CD4-positive, alpha-beta T cell treated with Interleukin-17A for 1 hour (primary cell): Measurements from ENCODE around the gene ROCK2.
"Not testable (repeated sequence)": the region's sequence is repeated elsewhere in the genome, so short reads cannot be mapped to it uniquely, and the experiment has no call there.

ENCODE experiments used
- DNase-seq: peaks from one replicate; pipeline ENCODE4 v3.0.0-alpha.2; 2020

ROCK2 gene

GRCh38 chr2:11305958-11306357 lies 38.5 kb downstream of the ROCK2 start:
- DNase-seq, result no peak

- no peak for DNase-seq
These were observed 39.1 kb downstream of the ROCK2 start for GRCh38 chr2:11305338-11305737.

GRCh38 chr2:11304476-11304875 lies 40.0 kb downstream of the ROCK2 start:
- DNase-seq, result no peak

- no peak for DNase-seq
These were observed 41.0 kb downstream of the ROCK2 start for GRCh38 chr2:11303290-11304013.

- no peak for DNase-seq
These were observed 45.0 kb downstream of the ROCK2 start for GRCh38 chr2:11299439-11299838.

- no peak for DNase-seq
These were observed 45.8 kb downstream of the ROCK2 start for GRCh38 chr2:11298592-11298991.

GRCh38 chr2:11296401-11296800 lies 48.0 kb downstream of the ROCK2 start:
- DNase-seq, result no peak

GRCh38 chr2:11292464-11293255 lies 51.8 kb downstream of the ROCK2 start:
- no peak for DNase-seq

- no peak for DNase-seq
These were observed 53.7 kb downstream of the ROCK2 start for GRCh38 chr2:11290713-11291112.

- DNase-seq, result no peak
These were observed 54.2 kb downstream of the ROCK2 start for GRCh38 chr2:11290211-11290610.

- no peak for DNase-seq
These were observed 56.0 kb downstream of the ROCK2 start for GRCh38 chr2:11288431-11288830.

GRCh38 chr2:11286749-11287148 lies 57.7 kb downstream of the ROCK2 start:
- no peak for DNase-seq

GRCh38 chr2:11286323-11286722 lies 58.1 kb downstream of the ROCK2 start:
- DNase-seq, result no peak

GRCh38 chr2:11285499-11285898 lies 58.9 kb downstream of the ROCK2 start:
- DNase-seq, result no peak

- no peak for DNase-seq
These were observed 63.2 kb downstream of the ROCK2 start for GRCh38 chr2:11281186-11281585.

GRCh38 chr2:11280713-11281112 lies 63.7 kb downstream of the ROCK2 start:
- no peak for DNase-seq

GRCh38 chr2:11279398-11279797 lies 65.0 kb downstream of the ROCK2 start:
- no peak for DNase-seq

- no peak for DNase-seq
These were observed 66.2 kb downstream of the ROCK2 start for GRCh38 chr2:11278219-11278618.

GRCh38 chr2:11275910-11276309 lies 68.5 kb downstream of the ROCK2 start:
- no peak for DNase-seq

- no peak for DNase-seq
These were observed 73.5 kb downstream of the ROCK2 start for GRCh38 chr2:11270891-11271290.

GRCh38 chr2:11267931-11268330 lies 76.5 kb downstream of the ROCK2 start:
- no peak for DNase-seq

GRCh38 chr2:11264818-11265217 lies 79.6 kb downstream of the ROCK2 start:
- DNase-seq, result no peak

- DNase-seq, result no peak
These were observed 80.4 kb downstream of the ROCK2 start for GRCh38 chr2:11264007-11264406.

GRCh38 chr2:11263177-11263576 lies 81.3 kb downstream of the ROCK2 start:
- DNase-seq, result no peak

- not testable (repeated sequence) for DNase-seq
These were observed 82.0 kb downstream of the ROCK2 start for GRCh38 chr2:11262438-11262837.
